B cell (primary cell): ENCODE data around the gene OPHN1. TPM values are rescaled to one million over a fixed set of nuclear protein-coding genes. Genes with fewer than 3 reads are reported as not detected.

Experiments
- ATAC-seq: fragments of 200-7000 bp; cut with Tn5 transposase; one replicate; pipeline ENCODE4 v1.10.0; 2021; ENCODE audit warnings: low read depth, mild to moderate bottlenecking, moderate number of reproducible peaks, moderate library complexity
- CTCF ChIA-PET: fragments of 350-600 bp; sonication (Branson Sonifier 250); formaldehyde crosslinking; loops from one replicate; lab custom pipeline; 2021; ENCODE audit warnings: antibody characterized with exemption, inconsistent platforms; lab: Charles Lee
- POLR2A ChIA-PET: fragments of 350-600 bp; sonication (Branson Sonifier 250); formaldehyde crosslinking; loops from one replicate; lab custom pipeline; 2021; ENCODE audit warnings: antibody characterized with exemption; lab: Charles Lee
- DNase-seq: peaks from one replicate; pipeline ENCODE4 v3.0.0; 2013
- H2AFZ ChIP-seq: 2 replicates; pipeline ENCODE4 v1.6.1; 2012; ENCODE audit warnings: mild to moderate bottlenecking, low read depth, low read length; ENCODE audit not compliant: insufficient read depth, poor library complexity, severe bottlenecking
- H3K27ac ChIP-seq, 2 donors: 1 replicate in 1 of 2; 2 replicates in 1 of 2; pipeline ENCODE4 v1.5.1; 2012 to 2013; ENCODE audit warnings: low read length in 2 of 2, mild to moderate bottlenecking in 2 of 2, moderate library complexity in 1 of 2
- H3K27me3 ChIP-seq, 4 experiments: fragments of 200-600 bp in 1 of 4; sonication (generic) in 1 of 4; replicated peaks in 1 of 4; 1 replicate in 2 of 4; 2 replicates in 2 of 4; pipeline versions ENCODE4 v1.6.1 to v1.7.0; 2013 to 2016; ENCODE audit warnings: low read length in 3 of 4, mild to moderate bottlenecking in 2 of 4, mixed read lengths in 1 of 4, moderate library complexity in 1 of 4; ENCODE audit not compliant: insufficient read depth in 4 of 4, control insufficient read depth in 3 of 4; ENCODE audit errors: control extremely low read depth in 1 of 4
- H3K36me3 ChIP-seq, 2 experiments: replicated peaks in 1 of 2; 1 replicate in 1 of 2; 2 replicates in 1 of 2; pipeline versions ENCODE4 v1.6.1 to v1.7.1; 2013; ENCODE audit warnings: low read length in 1 of 2; ENCODE audit not compliant: insufficient read depth in 2 of 2, control insufficient read depth in 1 of 2; ENCODE audit errors: control extremely low read depth in 1 of 2, extremely low read depth in 1 of 2
- H3K4me1 ChIP-seq, 2 donors: fragments of 200-600 bp in 1 of 2; sonication (generic) in 1 of 2; 1 replicate in 1 of 2; 2 replicates in 1 of 2; pipeline versions ENCODE4 v1.5.1 to v1.6.1; 2013 to 2017; ENCODE audit warnings: low read length in 2 of 2; ENCODE audit not compliant: control insufficient read depth in 2 of 2, insufficient read depth in 2 of 2
- H3K4me2 ChIP-seq: replicated peaks from 2 replicates; pipeline ENCODE3; 2012; ENCODE audit warnings: mild to moderate bottlenecking, low read depth, low read length; ENCODE audit not compliant: poor library complexity, severe bottlenecking
- H3K4me3 ChIP-seq, 5 experiments: fragments of 200-600 bp in 1 of 5; sonication (generic) in 1 of 5; 1 replicate in 3 of 5; 2 replicates in 2 of 5; pipeline versions ENCODE4 v1.5.1 to v1.7.0; 2011 to 2016; ENCODE audit warnings: low read length in 4 of 5, mild to moderate bottlenecking in 4 of 5, low read depth in 2 of 5, control low read depth in 1 of 5, moderate library complexity in 1 of 5; ENCODE audit not compliant: insufficient read depth in 1 of 5; ENCODE audit errors: control extremely low read depth in 1 of 5, extremely low read depth in 1 of 5
- H3K79me2 ChIP-seq: fragments of 200-600 bp; sonication (generic); one replicate; pipeline ENCODE4 v1.6.0; 2016; ENCODE audit warnings: low read length; ENCODE audit not compliant: control insufficient read depth, insufficient read depth
- H3K9ac ChIP-seq: fragments of 200-600 bp; sonication (generic); 2 replicates; pipeline ENCODE4 v1.6.1; 2017; ENCODE audit warnings: mild to moderate bottlenecking, low read length, moderate library complexity
- H3K9me3 ChIP-seq, 3 donors: one replicate each; pipeline versions ENCODE4 v1.6.1 to v1.7.1; 2013; ENCODE audit warnings: low read length in 2 of 3; ENCODE audit not compliant: control insufficient read depth in 2 of 3, insufficient read depth in 1 of 3; ENCODE audit errors: control extremely low read depth in 1 of 3
- H4K20me1 ChIP-seq: 2 replicates; pipeline ENCODE4 v1.6.0; 2012; ENCODE audit warnings: mild to moderate bottlenecking, low read length; ENCODE audit not compliant: insufficient read depth, control insufficient read depth, poor library complexity, severe bottlenecking
- H3K27ac Mint-ChIP-seq: one replicate; pipeline ENCODE4 v1.8.0; 2021; ENCODE audit warnings: mixed read lengths
- H3K27me3 Mint-ChIP-seq: one replicate; pipeline ENCODE4 v1.8.0; 2021; ENCODE audit warnings: mixed read lengths
- H3K4me1 Mint-ChIP-seq: one replicate; pipeline ENCODE4 v1.8.0; 2021; ENCODE audit warnings: mixed read lengths
- H3K4me3 Mint-ChIP-seq: one replicate; pipeline ENCODE4 v1.8.0; 2021; ENCODE audit warnings: mixed read lengths
- H3K9me3 Mint-ChIP-seq: one replicate; pipeline ENCODE4 v1.8.0; 2022; ENCODE audit warnings: mixed read lengths; ENCODE audit not compliant: insufficient read depth
- EZH2 ChIP-seq: IDR thresholded peaks from 2 replicates; pipeline ENCODE4 v1.6.1; 2012; ENCODE audit warnings: borderline replicate concordance, low read depth, mild to moderate bottlenecking, moderate library complexity, low read length; ENCODE audit not compliant: insufficient read depth, poor library complexity, severe bottlenecking
- WGBS: methylation state at CpG from one replicate; pipeline ENCODE4 v1.1.5; 2013; ENCODE audit warnings: missing lambda C conversion rate; ENCODE audit not compliant: insufficient coverage; 5-methylcytosine and 5-hydroxymethylcytosine counted together
- intact Hi-C: fragments of 100-400 bp; cut with micrococcal nuclease; formaldehyde crosslinking; loops from one replicate; pipeline ENCODE4 v1.10.0; 2022
- polyA plus RNA-seq: library from polyadenylated mRNA; depleted of rRNA; stranded (reverse); fragments of >200 nt; gene quantifications from 2 replicates; pipeline ENCODE4 v1.2.3, GENCODE V29; 2012
- total RNA-seq, 2 donors: library from RNA; stranded (reverse); fragments of 120-200 nt in 1 of 2; gene quantifications; 1 replicate in 1 of 2; 2 replicates in 1 of 2; pipeline versions ENCODE4 v1.2.3 to v1.2.4, GENCODE V29; 2013 to 2022
- TF ChIP-seq, protein P1 (sequence below): fragments of 200-600 bp; IDR thresholded peaks from one replicate; pipeline ENCODE4 v1.8.0; 2022; ENCODE audit warnings: antibody characterized with exemption, mild to moderate bottlenecking

Gene OPHN1
- total and polyA plus RNA-seq, 2 donors (not counting 1 experiment from before 2014, with no cell fraction given) = 0.03 to 0.17 TPM

GRCh38 chrX:68358679-68359078, 74.6 kb downstream of the OPHN1 start:
- no peak overlapping the region for H3K4me3 Mint-ChIP-seq
- no peak for TF ChIP-seq EZH2
- TF ChIP-seq, protein P1, sequence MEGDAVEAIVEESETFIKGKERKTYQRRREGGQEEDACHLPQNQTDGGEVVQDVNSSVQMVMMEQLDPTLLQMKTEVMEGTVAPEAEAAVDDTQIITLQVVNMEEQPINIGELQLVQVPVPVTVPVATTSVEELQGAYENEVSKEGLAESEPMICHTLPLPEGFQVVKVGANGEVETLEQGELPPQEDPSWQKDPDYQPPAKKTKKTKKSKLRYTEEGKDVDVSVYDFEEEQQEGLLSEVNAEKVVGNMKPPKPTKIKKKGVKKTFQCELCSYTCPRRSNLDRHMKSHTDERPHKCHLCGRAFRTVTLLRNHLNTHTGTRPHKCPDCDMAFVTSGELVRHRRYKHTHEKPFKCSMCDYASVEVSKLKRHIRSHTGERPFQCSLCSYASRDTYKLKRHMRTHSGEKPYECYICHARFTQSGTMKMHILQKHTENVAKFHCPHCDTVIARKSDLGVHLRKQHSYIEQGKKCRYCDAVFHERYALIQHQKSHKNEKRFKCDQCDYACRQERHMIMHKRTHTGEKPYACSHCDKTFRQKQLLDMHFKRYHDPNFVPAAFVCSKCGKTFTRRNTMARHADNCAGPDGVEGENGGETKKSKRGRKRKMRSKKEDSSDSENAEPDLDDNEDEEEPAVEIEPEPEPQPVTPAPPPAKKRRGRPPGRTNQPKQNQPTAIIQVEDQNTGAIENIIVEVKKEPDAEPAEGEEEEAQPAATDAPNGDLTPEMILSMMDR = no peak
- no peak overlapping the region for H3K27ac Mint-ChIP-seq
- H3K27me3 Mint-ChIP-seq = no peaks in the 10 kb centered on the region
- ChIA-PET POLR2A (no interaction called here), CTCF (no interaction called here)
- H4K20me1 ChIP-seq = no peaks in the 10 kb centered on the region
- ATAC-seq (no peak), DNase-seq (no peak)
- no peak overlapping the region for H3K4me3 ChIP-seq
- no peak overlapping the region for H3K27ac ChIP-seq
- WGBS = no CpG with 5 or more reads among the region's 1 CpG
- H3K9me3 ChIP-seq = no peaks in the 10 kb centered on the region
- H3K27me3 ChIP-seq = no peaks in the 10 kb centered on the region
- no peaks in the 10 kb centered on the region for H3K4me1 ChIP-seq
- no peak overlapping the region for H3K9ac ChIP-seq
- no peak overlapping the region for H2AFZ ChIP-seq
- H3K4me1 Mint-ChIP-seq = no peaks in the 10 kb centered on the region
- no peak overlapping the region for H3K4me2 ChIP-seq
- H3K79me2 ChIP-seq = no peaks in the 10 kb centered on the region
- intact Hi-C loops = no loop called here
- no peaks in the 10 kb centered on the region for H3K36me3 ChIP-seq
- no peaks in the 10 kb centered on the region for H3K9me3 Mint-ChIP-seq

GRCh38 chrX:68355629-68355920, 77.7 kb downstream of the OPHN1 start:
- H3K79me2 ChIP-seq = no peaks in the 10 kb centered on the region
- POLR2A ChIA-PET = no interaction called here
- no peaks in the 10 kb centered on the region for H3K4me1 ChIP-seq
- no peaks in the 10 kb centered on the region for H3K27me3 Mint-ChIP-seq
- no peaks in the 10 kb centered on the region for H3K4me1 Mint-ChIP-seq
- H3K4me3 ChIP-seq = no peak overlapping the region
- DNase-seq = no peak
- no peak overlapping the region for H3K4me2 ChIP-seq
- CTCF ChIA-PET = no interaction called here
- H3K27me3 ChIP-seq = no peaks in the 10 kb centered on the region
- TF ChIP-seq EZH2 = no peak
- TF ChIP-seq, protein P1 = no peak
- H3K9ac ChIP-seq = no peak overlapping the region
- no peak overlapping the region for H3K27ac Mint-ChIP-seq
- ATAC-seq = no peak
- H3K4me3 Mint-ChIP-seq = no peak overlapping the region
- no peak overlapping the region for H3K27ac ChIP-seq
- intact Hi-C loops = no loop called here
- no peaks in the 10 kb centered on the region for H3K9me3 ChIP-seq
- H3K9me3 Mint-ChIP-seq = no peaks in the 10 kb centered on the region
- no CpG with 5 or more reads among the region's 4 CpGs for WGBS
- no peaks in the 10 kb centered on the region for H3K36me3 ChIP-seq
- no peak overlapping the region for H2AFZ ChIP-seq
- H4K20me1 ChIP-seq = no peaks in the 10 kb centered on the region
